Sigmoid colon (tissue), 7 donors: ENCODE measurements around the gene GNB5. TPM values are rescaled to one million over a fixed set of nuclear protein-coding genes. Genes with fewer than 3 reads are reported as not detected.

Experiments
- DNase-seq: peaks from one replicate; pipeline ENCODE4 v3.0.0-alpha.2; 2019
- H3K27ac ChIP-seq, 4 donors: fragments of 200-600 bp; sonication (generic); one replicate each; pipeline ENCODE4 v1.5.1; 2016 to 2019; ENCODE audit warnings: mild to moderate bottlenecking in 1 of 4
- H3K27me3 ChIP-seq, 3 donors: fragments of 200-600 bp; sonication (generic); one replicate each; pipeline ENCODE4 v1.5.1; 2019; ENCODE audit warnings: mild to moderate bottlenecking in 1 of 3
- H3K36me3 ChIP-seq, 4 donors: fragments of 200-600 bp; sonication (generic); one replicate each; pipeline ENCODE4 v1.5.1; 2016 to 2019
- H3K4me1 ChIP-seq, 4 donors: fragments of 200-600 bp; sonication (generic); one replicate each; pipeline ENCODE4 v1.5.1; 2017 to 2019
- H3K4me3 ChIP-seq, 4 donors: fragments of 200-600 bp; sonication (generic); one replicate each; pipeline ENCODE4 v1.5.1; 2017 to 2019; ENCODE audit warnings: mild to moderate bottlenecking in 2 of 4, moderate library complexity in 1 of 4
- H3K9me3 ChIP-seq, 4 donors: fragments of 200-600 bp in 3 of 4; sonication (generic) in 3 of 4; one replicate each; pipeline versions ENCODE4 v1.5.1 to v1.6.1; 2013 to 2019
- EP300 ChIP-seq, 4 donors: sonication (generic); formaldehyde crosslinking; IDR thresholded peaks; one replicate each; pipeline ENCODE4 v1.6.1; 2017; ENCODE audit warnings: antibody characterized with exemption in 4 of 4
- POLR2A ChIP-seq, 2 donors: fragments of 450-650 bp; IDR thresholded peaks; one replicate each; pipeline ENCODE4 v1.6.1; 2016; ENCODE audit warnings: antibody characterized with exemption in 2 of 2, mild to moderate bottlenecking in 2 of 2, moderate library complexity in 2 of 2
- POLR2AphosphoS5 ChIP-seq, 4 donors: sonication (generic); formaldehyde crosslinking; IDR thresholded peaks; one replicate each; pipeline ENCODE4 v1.6.1; 2017; ENCODE audit warnings: antibody characterized with exemption in 4 of 4
- WGBS, 2 donors: extraction: QIAGEN DNeasy Blood & Tissue Kit; methylation state at CpG; one replicate each; pipeline ENCODE4 v1.1.7; 2013; 5-methylcytosine and 5-hydroxymethylcytosine counted together
- intact Hi-C: fragments of 100-400 bp; cut with DNase I; formaldehyde crosslinking; loops from one replicate; pipeline ENCODE4 v1.15.1; 2023
- polyA plus RNA-seq, 3 donors: library from polyadenylated mRNA; stranded (reverse); fragments of 200-250 nt; gene quantifications; one replicate each; pipeline ENCODE4 v1.2.3, GENCODE V29; 2013
- total RNA-seq, 4 donors: library from RNA; depleted of rRNA; stranded (reverse); fragments of >200 nt; gene quantifications; one replicate each; pipeline ENCODE4 v1.1.0, GENCODE V29; 2016
- TF ChIP-seq, protein P1 (sequence below), 4 experiments: fragments of 450-650 bp in 3 of 4; fragments of 200-600 bp in 1 of 4; IDR thresholded peaks; one replicate each; pipeline ENCODE4 v1.5.1; 2016 to 2019; ENCODE audit warnings: antibody characterized with exemption in 4 of 4, mild to moderate bottlenecking in 3 of 4, moderate library complexity in 2 of 4
- donor health status: healthy with polysubstance abuse.
- donor health status: Bipolar disorder and iron deficiency.
- donor health status: healthy.

The GNB5 gene
- total and polyA plus RNA-seq, 7 donors, result 7.8 to 39.9 (median 31.9) TPM

DNA sequence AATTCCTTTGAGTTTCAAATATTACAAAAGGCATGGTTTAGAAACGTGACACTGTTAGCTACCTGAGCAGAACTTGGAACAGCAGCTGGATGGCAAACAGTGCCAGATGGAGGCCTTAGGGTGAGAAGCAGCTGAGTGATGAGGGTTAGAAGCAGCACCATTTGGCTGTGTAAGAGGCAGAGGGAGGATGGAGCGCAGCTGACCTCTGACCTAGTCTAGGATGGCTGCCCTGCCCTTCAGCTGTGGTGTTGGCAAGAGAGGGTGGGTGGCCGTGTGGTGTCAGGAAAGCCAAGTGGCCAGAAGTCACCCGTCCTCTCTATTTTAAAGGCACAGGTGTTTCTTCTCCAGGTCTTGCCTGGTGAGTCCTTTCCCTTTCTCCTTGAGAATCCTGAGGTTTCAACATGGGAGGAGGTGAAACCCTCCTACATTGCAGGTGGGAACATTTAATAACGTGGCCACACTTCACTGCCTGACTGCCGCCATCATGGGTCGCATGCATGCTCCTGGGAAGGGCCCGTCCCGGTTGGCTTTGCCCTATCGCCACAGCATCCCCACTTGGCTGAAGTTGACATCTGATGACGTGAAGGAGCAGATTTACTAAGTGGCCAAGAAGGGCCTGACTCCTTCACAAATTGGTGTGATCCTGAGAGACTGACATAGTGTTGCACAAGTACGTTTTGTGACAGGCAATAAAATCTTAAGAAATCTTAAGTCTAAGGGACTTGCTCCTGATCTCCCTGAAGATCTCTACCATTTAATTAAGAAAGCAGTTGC lies 96.2 kb downstream of the GNB5 start:
- no peak for DNase-seq
- H3K36me3 ChIP-seq, result no peaks in the 10 kb centered on the region
- peak overlapping the region in 3 of 4 donors; percentile 25 to 73 (median 61) for H3K27ac ChIP-seq
- H3K27me3 ChIP-seq, result no peaks in the 10 kb centered on the region
- 77 to 90% methylated on average over 12 of the region's 12 CpGs for WGBS, 2 donors
- no peaks in the 10 kb centered on the region for H3K9me3 ChIP-seq
- TF ChIP-seq, protein P1, sequence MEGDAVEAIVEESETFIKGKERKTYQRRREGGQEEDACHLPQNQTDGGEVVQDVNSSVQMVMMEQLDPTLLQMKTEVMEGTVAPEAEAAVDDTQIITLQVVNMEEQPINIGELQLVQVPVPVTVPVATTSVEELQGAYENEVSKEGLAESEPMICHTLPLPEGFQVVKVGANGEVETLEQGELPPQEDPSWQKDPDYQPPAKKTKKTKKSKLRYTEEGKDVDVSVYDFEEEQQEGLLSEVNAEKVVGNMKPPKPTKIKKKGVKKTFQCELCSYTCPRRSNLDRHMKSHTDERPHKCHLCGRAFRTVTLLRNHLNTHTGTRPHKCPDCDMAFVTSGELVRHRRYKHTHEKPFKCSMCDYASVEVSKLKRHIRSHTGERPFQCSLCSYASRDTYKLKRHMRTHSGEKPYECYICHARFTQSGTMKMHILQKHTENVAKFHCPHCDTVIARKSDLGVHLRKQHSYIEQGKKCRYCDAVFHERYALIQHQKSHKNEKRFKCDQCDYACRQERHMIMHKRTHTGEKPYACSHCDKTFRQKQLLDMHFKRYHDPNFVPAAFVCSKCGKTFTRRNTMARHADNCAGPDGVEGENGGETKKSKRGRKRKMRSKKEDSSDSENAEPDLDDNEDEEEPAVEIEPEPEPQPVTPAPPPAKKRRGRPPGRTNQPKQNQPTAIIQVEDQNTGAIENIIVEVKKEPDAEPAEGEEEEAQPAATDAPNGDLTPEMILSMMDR (IDR thresholded peaks at IDR 0.05), result no peak
- TF ChIP-seq EP300 (IDR thresholded peaks at IDR 0.05), result no peak
- no peak for TF ChIP-seq POLR2AphosphoS5 (IDR thresholded peaks at IDR 0.05)
- no peak for TF ChIP-seq POLR2A (IDR thresholded peaks at IDR 0.05)
- peaks cover 0 to 32% (median 26%) of the 10 kb centered on the region in 4 donors for H3K4me1 ChIP-seq
- no peak overlapping the region for H3K4me3 ChIP-seq
- intact Hi-C loops, result no loop called here

DNA sequence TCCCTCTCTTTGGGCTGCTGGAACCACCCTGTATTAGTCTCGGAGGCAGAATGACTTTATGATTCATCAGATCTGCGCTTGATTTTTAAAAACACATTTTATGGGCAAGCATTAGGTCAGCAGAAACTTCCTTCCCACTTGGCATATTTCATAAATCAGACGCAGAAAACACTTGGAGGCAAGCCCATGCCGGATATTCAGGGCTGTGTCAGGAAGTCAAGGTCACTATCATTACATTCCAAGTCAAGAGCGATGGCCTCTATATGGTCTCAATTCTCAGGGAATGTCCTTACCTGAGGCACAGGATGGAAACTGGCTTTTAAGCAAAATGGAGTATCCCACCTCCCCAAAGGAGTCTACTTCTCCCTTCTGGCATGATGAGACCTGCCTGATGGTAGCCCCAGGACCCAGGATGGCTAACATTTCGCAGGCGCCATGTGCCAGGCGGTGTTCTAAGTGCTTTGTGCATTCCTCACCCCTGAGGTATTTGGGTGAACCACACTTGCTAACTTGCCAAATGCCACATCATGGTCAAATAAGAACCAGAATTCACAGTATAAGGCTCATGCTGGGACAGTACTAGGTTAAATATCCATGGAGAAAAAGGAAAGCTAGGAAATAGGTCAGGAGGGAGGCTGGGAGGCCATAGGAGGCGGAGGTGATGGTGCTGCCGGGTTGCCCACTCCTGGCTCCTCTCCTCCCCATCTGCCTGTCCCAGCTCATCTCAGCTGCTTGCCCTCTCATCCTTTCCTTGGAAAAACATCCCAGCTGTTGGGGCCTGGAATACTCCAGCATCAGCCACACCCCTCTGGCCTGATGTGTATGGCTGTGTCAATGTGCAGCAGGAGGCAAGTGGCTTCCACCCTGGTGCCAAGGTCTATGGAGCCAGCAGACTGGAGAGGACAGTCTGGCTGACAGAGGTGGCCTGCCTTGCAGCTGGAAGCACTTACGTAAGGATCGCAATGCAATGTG lies 97.4 kb downstream of the GNB5 start:
- Histone ChIP-seq H3K4me3 (no peak overlapping the region), H3K9me3 (no peaks in the 10 kb centered on the region), H3K36me3 (no peaks in the 10 kb centered on the region), H3K27ac (peak overlapping the region in 3 of 4 donors; percentile 9 to 73 (median 58)), H3K4me1 (peaks cover 0 to 32% (median 26%) of the 10 kb centered on the region in 4 donors), H3K27me3 (no peaks in the 10 kb centered on the region)
- 59 to 61% methylated on average over 12 of the region's 12 CpGs for WGBS, 2 donors
- TF ChIP-seq POLR2AphosphoS5 (IDR thresholded peaks at IDR 0.05) (peak in 3 of 4 donors; percentile 54 to 63 (median 62)), POLR2A (IDR thresholded peaks at IDR 0.05) (no peak), EP300 (IDR thresholded peaks at IDR 0.05) (peak in 1 of 4 donors; percentile 16)
- TF ChIP-seq, protein P1 (IDR thresholded peaks at IDR 0.05), result no peak
- DNase-seq, result peak; percentile 78
- intact Hi-C loops, result no loop called here

DNA sequence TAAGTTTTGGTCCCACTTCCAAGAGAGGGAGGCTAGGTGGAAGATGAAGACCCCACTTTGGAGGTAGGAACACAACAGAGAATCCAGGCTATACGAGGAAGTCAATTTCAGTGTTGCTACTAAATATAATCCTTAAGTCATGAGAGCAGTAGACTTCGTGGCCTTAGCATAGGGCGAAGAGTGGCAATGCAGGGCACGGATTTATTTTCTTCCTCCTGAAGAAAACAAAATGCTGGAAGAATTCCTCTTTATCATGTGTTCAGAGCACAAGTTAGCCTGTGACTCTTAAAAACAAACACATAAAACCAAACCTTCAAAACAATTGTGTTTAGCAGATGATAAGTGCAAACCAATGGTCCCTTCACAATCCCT lies 98.0 kb downstream of the GNB5 start:
- TF ChIP-seq POLR2A (IDR thresholded peaks at IDR 0.05) (no peak), POLR2AphosphoS5 (IDR thresholded peaks at IDR 0.05) (no peak)
- no peak for DNase-seq
- intact Hi-C loops, result no loop called here
- Histone ChIP-seq H3K4me1 (peaks cover 0 to 32% (median 26%) of the 10 kb centered on the region in 4 donors), H3K4me3 (no peak overlapping the region), H3K36me3 (no peaks in the 10 kb centered on the region), H3K27me3 (no peaks in the 10 kb centered on the region), H3K9me3 (no peaks in the 10 kb centered on the region), H3K27ac (peak overlapping the region in 1 of 4 donors; percentile 73)
- 69 to 74% methylated on average over 4 of the region's 4 CpGs for WGBS, 2 donors

DNA sequence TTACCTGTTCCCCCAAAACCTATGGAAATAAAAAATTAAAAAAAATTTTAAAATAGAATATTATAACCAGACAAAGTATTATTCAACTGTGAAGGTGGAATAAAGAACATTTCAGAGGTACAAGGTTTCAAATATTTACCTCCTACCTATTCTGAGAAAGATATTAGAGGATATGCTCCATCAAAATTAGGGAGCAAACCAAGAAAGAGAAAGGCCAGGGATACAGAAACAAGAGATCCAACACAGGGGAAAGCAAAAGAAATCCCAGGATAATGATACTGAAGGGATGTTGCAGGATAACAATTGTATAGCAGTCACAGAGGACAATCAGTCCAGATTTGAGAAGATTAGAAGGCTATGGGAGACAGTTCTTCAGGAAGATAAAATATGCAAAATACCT lies 101.0 kb downstream of the GNB5 start:
- H3K36me3 ChIP-seq, result no peaks in the 10 kb centered on the region
- no peak for TF ChIP-seq POLR2A (IDR thresholded peaks at IDR 0.05)
- no peak for TF ChIP-seq POLR2AphosphoS5 (IDR thresholded peaks at IDR 0.05)
- TF ChIP-seq, protein P1 (IDR thresholded peaks at IDR 0.05), result no peak
- no peak for TF ChIP-seq EP300 (IDR thresholded peaks at IDR 0.05)
- peaks cover 0 to 8% (median 2%) of the 10 kb centered on the region in 4 donors for H3K9me3 ChIP-seq
- H3K27ac ChIP-seq, result no peak overlapping the region
- peaks cover 0 to 25% (median 24%) of the 10 kb centered on the region in 4 donors for H3K4me1 ChIP-seq
- no peak for DNase-seq
- no peak overlapping the region for H3K4me3 ChIP-seq
- H3K27me3 ChIP-seq, result no peaks in the 10 kb centered on the region
- intact Hi-C loops, result no loop called here
